ENCODE measurements around the gene CACNB2.

The CACNB2 gene

DNA sequence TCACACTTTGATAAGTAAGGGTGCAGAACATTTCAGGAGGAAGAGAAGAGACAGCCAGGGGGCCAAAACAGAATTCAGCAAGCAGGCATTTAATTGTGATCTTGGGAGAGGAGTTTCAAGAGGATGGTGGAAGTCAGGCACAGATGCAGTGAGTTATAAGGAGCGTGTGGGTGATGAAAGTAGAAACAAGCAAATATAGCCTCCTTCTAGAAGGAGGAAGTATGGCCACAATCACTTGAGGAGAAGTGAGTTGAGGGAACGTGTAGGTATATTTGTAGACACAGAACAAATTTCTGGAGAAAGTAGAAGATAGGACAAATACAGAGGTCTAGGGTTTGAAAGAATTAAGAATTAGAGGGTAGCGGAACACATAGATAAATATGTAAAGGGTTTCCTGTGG lies 165.8 kb downstream of the CACNB2 start:
- POLR2A ChIA-PET: no interaction called here
- CTCF ChIA-PET: no interaction called here
- TF ChIP-seq, protein P1, sequence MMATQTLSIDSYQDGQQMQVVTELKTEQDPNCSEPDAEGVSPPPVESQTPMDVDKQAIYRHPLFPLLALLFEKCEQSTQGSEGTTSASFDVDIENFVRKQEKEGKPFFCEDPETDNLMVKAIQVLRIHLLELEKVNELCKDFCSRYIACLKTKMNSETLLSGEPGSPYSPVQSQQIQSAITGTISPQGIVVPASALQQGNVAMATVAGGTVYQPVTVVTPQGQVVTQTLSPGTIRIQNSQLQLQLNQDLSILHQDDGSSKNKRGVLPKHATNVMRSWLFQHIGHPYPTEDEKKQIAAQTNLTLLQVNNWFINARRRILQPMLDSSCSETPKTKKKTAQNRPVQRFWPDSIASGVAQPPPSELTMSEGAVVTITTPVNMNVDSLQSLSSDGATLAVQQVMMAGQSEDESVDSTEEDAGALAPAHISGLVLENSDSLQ (IDR thresholded peaks at IDR 0.05): no peak
- TF ChIP-seq HDGF (IDR thresholded peaks at IDR 0.05; ENCODE audit: borderline replicate concordance) (no peak), ARNT (IDR thresholded peaks at IDR 0.05) (no peak), ELF4 (IDR thresholded peaks at IDR 0.05) (no peak), NFRKB (IDR thresholded peaks at IDR 0.05) (no peak), FOXA1 (IDR thresholded peaks at IDR 0.05) (no peak), LEF1 (IDR thresholded peaks at IDR 0.05; ENCODE audit: borderline replicate concordance) (no peak), TARDBP (IDR thresholded peaks at IDR 0.05) (no peak), FOXM1 (IDR thresholded peaks at IDR 0.05; ENCODE audit: borderline replicate concordance) (no peak), L3MBTL2 (conservative IDR thresholded peaks at IDR 0.05) (no peak), CTBP1 (IDR thresholded peaks at IDR 0.05; ENCODE audit: borderline replicate concordance) (no peak), BHLHE40 (IDR thresholded peaks at IDR 0.05; ENCODE audit: borderline replicate concordance) (no peak), ZNF384 (IDR thresholded peaks at IDR 0.05) (no peak)
- DNase-seq (ENCODE audit: extremely low spot score): no peak

DNA sequence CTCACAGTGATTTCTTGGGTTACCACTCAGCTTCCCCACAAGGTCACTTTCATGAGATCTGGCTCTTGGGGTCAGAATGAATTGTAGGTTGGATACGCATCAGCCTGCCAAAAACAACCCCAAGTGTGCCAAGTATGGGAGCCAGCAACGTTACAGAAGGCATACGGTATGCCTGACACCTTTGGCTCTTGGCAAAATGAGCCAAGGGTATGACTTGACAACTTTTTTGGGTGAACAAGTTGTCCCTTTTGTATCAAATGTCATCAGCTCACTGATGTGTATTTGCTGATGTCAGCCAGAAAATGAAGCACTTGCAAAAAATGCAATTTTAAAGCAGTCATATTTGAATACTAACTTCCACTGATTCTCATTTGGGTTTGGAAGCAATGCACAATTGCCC lies 168.4 kb downstream of the CACNB2 start:
- ChIA-PET POLR2A (no interaction called here), CTCF (no interaction called here)
- TF ChIP-seq NFRKB (IDR thresholded peaks at IDR 0.05) (no peak), ARNT (IDR thresholded peaks at IDR 0.05) (no peak), BHLHE40 (IDR thresholded peaks at IDR 0.05; ENCODE audit: borderline replicate concordance) (no peak), FOXM1 (IDR thresholded peaks at IDR 0.05; ENCODE audit: borderline replicate concordance) (no peak), ELF4 (IDR thresholded peaks at IDR 0.05) (no peak), FOXK2 (IDR thresholded peaks at IDR 0.05) (no peak), SUZ12 (IDR thresholded peaks at IDR 0.05) (no peak), SP1 (IDR thresholded peaks at IDR 0.05) (no peak), HDGF (IDR thresholded peaks at IDR 0.05; ENCODE audit: borderline replicate concordance) (no peak)
- TF ChIP-seq, protein P1 (IDR thresholded peaks at IDR 0.05): no peak
- DNase-seq (ENCODE audit: extremely low spot score): no peak

DNA sequence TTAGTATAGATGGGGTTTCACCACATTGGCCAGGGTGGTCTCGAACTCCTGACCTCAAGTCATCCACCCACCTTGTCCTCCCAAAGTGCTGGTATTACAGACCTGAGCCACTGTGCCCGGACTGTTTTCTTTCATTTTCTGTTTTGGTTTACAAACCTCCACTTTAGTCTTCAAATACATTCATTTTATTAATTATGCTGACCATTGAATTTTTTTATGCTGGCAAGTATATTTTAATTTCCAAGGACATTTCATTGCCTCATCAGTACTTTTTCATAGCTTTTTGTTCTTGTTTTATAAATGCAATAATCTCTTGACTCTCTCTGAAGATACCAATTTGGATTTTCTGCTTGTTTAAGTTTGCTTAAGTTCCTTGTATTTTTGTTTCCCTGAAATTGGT lies 170.5 kb downstream of the CACNB2 start:
- ChIA-PET CTCF (no interaction called here), POLR2A (no interaction called here)
- TF ChIP-seq FOXK2 (IDR thresholded peaks at IDR 0.05): no peak
- DNase-seq (ENCODE audit: extremely low spot score): no peak

DNA sequence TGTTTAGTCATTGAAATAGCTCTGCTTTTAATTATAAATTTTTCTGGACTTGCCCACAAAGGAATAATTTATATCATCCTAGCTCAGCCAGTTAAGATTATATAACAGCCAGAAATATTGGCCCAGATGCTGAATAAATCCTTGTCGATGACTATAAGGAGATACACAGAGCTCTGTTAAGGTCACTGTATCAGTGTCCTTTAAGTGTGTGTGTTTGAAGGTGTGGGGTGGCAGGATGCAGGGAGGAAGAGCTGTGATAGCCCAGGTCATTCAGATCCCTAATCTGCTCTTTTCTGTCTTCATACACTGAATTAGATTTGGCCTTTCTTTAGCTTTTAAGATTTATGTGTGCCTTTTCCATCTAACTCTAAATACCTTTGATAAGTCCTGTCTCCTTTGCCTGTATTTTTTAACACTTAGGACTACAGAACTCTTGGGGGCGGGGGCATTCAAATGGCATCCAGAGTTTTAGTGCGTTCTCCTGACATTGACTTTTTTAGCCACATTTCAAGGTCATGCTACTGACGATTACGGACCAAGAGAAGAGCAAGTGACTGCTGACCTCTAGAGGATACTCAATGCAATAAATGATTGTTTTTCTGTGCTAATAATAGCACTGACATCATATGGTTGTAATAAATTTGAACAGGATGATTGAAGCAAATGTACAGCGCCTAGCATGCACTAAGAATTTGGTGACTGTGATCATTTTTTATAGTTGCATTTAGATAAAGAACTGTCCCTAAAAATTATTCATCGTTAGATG lies 172.3 kb downstream of the CACNB2 start:
- TF ChIP-seq CTBP1 (IDR thresholded peaks at IDR 0.05; ENCODE audit: borderline replicate concordance): 0 out of 2 replicates have a peak, but pooled peaks have one; percentile 46
- TF ChIP-seq SUZ12 (IDR thresholded peaks at IDR 0.05): no peak
- TF ChIP-seq, protein P1 (IDR thresholded peaks at IDR 0.05): peak; percentile 67
- ChIA-PET POLR2A (no interaction called here), CTCF (interaction anchor here (0.5 to 0.8 kb wide), 4 partner anchors 465 to 1085 kb away, joined by 3 to 4 read pairs (median 4); no protein-coding TSS in a partner anchor)
- DNase-seq (ENCODE audit: extremely low spot score): peak; percentile 62

DNA sequence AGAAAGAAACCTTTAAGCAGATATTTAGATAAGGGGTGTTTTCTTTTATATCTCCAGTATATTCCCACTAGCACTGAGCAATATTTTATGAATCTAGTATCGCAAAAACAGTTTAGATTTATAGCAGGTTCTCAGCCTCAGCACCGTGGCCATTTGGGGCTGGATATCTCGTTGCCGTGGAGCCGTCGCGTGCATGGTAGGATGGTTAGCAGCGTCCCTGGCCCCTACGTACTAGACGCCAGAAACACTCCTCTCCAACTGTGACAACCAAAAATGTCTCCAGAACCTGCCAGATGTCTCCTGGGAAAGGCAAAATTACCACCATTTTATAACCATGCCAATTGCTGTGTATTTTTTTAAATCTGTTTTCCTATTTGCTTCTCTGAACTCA lies 172.9 kb downstream of the CACNB2 start:
- DNase-seq (ENCODE audit: extremely low spot score): no peak
- CTCF ChIA-PET: no interaction called here
- POLR2A ChIA-PET: no interaction called here
- no peak for TF ChIP-seq ELF4 (IDR thresholded peaks at IDR 0.05)
- TF ChIP-seq HDGF (IDR thresholded peaks at IDR 0.05; ENCODE audit: borderline replicate concordance): no peak
- TF ChIP-seq ARNT (IDR thresholded peaks at IDR 0.05): no peak
- TF ChIP-seq SUZ12 (IDR thresholded peaks at IDR 0.05): no peak
- TF ChIP-seq, protein P1 (IDR thresholded peaks at IDR 0.05): no peak
- no peak for TF ChIP-seq NFRKB (IDR thresholded peaks at IDR 0.05)
- no peak for TF ChIP-seq L3MBTL2 (conservative IDR thresholded peaks at IDR 0.05)
- no peak for TF ChIP-seq CTBP1 (IDR thresholded peaks at IDR 0.05; ENCODE audit: borderline replicate concordance)

DNA sequence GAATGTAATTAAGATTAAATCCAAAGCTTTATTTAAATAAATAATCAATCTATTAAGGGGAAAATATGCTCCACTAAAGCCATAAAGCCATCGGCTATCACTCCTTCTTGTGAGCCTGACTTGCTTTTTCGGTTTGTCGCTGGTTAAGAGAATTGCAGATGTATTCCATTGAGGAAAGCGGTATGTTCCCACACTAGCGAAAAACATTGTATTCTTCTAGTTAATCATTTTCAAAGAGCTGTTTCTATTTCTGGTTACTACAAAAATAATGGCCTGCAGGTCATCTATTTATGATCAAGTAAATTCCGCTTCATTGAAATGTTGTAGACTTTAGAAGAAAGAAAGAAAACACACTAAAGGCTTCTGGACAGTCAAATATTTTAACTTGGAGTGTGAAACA lies 173.4 kb downstream of the CACNB2 start:
- POLR2A ChIA-PET: no interaction called here
- CTCF ChIA-PET: interaction anchor here (0.6 kb wide), 1 partner anchor 150 kb away, joined by 6 read pairs; no protein-coding TSS in a partner anchor
- DNase-seq (ENCODE audit: extremely low spot score): no peak
- TF ChIP-seq BHLHE40 (IDR thresholded peaks at IDR 0.05; ENCODE audit: borderline replicate concordance) (no peak), FOXA1 (IDR thresholded peaks at IDR 0.05) (no peak), LEF1 (IDR thresholded peaks at IDR 0.05; ENCODE audit: borderline replicate concordance) (no peak), CTBP1 (IDR thresholded peaks at IDR 0.05; ENCODE audit: borderline replicate concordance) (no peak), FOXM1 (IDR thresholded peaks at IDR 0.05; ENCODE audit: borderline replicate concordance) (no peak), ZNF384 (IDR thresholded peaks at IDR 0.05) (no peak), ARNT (IDR thresholded peaks at IDR 0.05) (no peak), NFRKB (IDR thresholded peaks at IDR 0.05) (no peak), FOXK2 (IDR thresholded peaks at IDR 0.05) (no peak), HDGF (IDR thresholded peaks at IDR 0.05; ENCODE audit: borderline replicate concordance) (no peak), SP1 (IDR thresholded peaks at IDR 0.05) (no peak), SUZ12 (IDR thresholded peaks at IDR 0.05) (no peak)
- TF ChIP-seq, protein P1 (IDR thresholded peaks at IDR 0.05): no peak
